HepG2 (cell line): ENCODE measurements around the gene CST3. TPM values are rescaled to one million over a fixed set of nuclear protein-coding genes. Genes with fewer than 3 reads are reported as not detected.

Source experiments
- ARID2 ChIP-seq: sonication (generic); formaldehyde crosslinking; IDR thresholded peaks from 2 replicates; pipeline ENCODE4 v1.8.1; 2022; ENCODE audit warnings: mild to moderate bottlenecking, missing genetic modification reagents, borderline replicate concordance
- EHMT2 ChIP-seq: fragments of 200-600 bp; sonication (generic); IDR thresholded peaks from 2 replicates; pipeline ENCODE4 v1.7.0; 2017; ENCODE audit warnings: antibody characterized with exemption, low read depth, low read length, borderline replicate concordance
- GPN1 ChIP-seq: sonication (generic); formaldehyde crosslinking; IDR thresholded peaks from 2 replicates; pipeline ENCODE4 v1.5.1; 2020; ENCODE audit warnings: missing genetic modification reagents, borderline replicate concordance
- JUND ChIP-seq: sonication (generic); formaldehyde crosslinking; IDR thresholded peaks from 2 replicates; pipeline ENCODE4 v1.8.0; 2022; ENCODE audit warnings: mild to moderate bottlenecking, missing genetic modification reagents
- KMT2B ChIP-seq: IDR thresholded peaks from 2 replicates; pipeline ENCODE4 v1.6.1; 2016; ENCODE audit warnings: missing genetic modification reagents, missing compliant biosample characterization
- MZF1 ChIP-seq: sonication (generic); formaldehyde crosslinking; IDR thresholded peaks from 2 replicates; pipeline ENCODE4 v1.8.1; 2023; ENCODE audit warnings: mild to moderate bottlenecking, missing genetic modification reagents, borderline replicate concordance
- ZBTB3 ChIP-seq: sonication (generic); formaldehyde crosslinking; IDR thresholded peaks from 2 replicates; pipeline ENCODE4 v1.4.0; 2020; ENCODE audit warnings: low read depth, mild to moderate bottlenecking, moderate library complexity, missing genetic modification reagents, borderline replicate concordance
- ZNF205 ChIP-seq: IDR thresholded peaks from 2 replicates; pipeline ENCODE4 v1.6.1; 2018; ENCODE audit warnings: missing biosample characterization, missing genetic modification reagents
- ZNF230 ChIP-seq: sonication (generic); formaldehyde crosslinking; IDR thresholded peaks from 2 replicates; pipeline ENCODE4 v1.4.0; 2020; ENCODE audit warnings: mild to moderate bottlenecking, missing genetic modification reagents
- ZNF326 ChIP-seq: sonication (generic); formaldehyde crosslinking; IDR thresholded peaks from 2 replicates; pipeline ENCODE4 v1.4.0; 2020; ENCODE audit warnings: missing genetic modification reagents, borderline replicate concordance
- ZNF496 ChIP-seq: sonication (generic); formaldehyde crosslinking; IDR thresholded peaks from 2 replicates; pipeline ENCODE4 v1.8.1; 2023; ENCODE audit warnings: mild to moderate bottlenecking, moderate library complexity, missing genetic modification reagents; ENCODE audit not compliant: insufficient replicate concordance
- ZNF713 ChIP-seq: sonication (generic); formaldehyde crosslinking; IDR thresholded peaks from 2 replicates; pipeline ENCODE4 v1.4.0; 2020; ENCODE audit warnings: mild to moderate bottlenecking, missing genetic modification reagents
- ZNF891 ChIP-seq: sonication (generic); formaldehyde crosslinking; IDR thresholded peaks from 2 replicates; pipeline ENCODE4 v1.5.0; 2020; ENCODE audit warnings: mild to moderate bottlenecking, missing genetic modification reagents
- polyA plus RNA-seq, 8 experiments: library from polyadenylated mRNA; depleted of rRNA in 3 of 8; stranded (reverse) in 7 of 8; unstranded in 1 of 8; fragments of >200 nt; fragmentation: Illumina TruSeq in 4 of 8; extraction: Trizol in 4 of 8; gene quantifications; 2 replicates each; pipeline versions ENCODE4 v1.2.1 to v1.2.3, GENCODE V29; 2011 to 2016; ENCODE audit warnings: low read depth in 4 of 8, missing spikeins in 1 of 8, mixed read lengths in 1 of 8; ENCODE audit not compliant: insufficient read depth in 1 of 8
- total RNA-seq, 5 experiments: library from RNA; depleted of rRNA; stranded (reverse); fragments of >200 nt; fragmentation: Illumina TruSeq; extraction: Trizol; gene quantifications; 2 replicates each; pipeline ENCODE4 v1.2.3, GENCODE V29; 2016; ENCODE audit warnings: low read depth in 1 of 5
- TF ChIP-seq, protein P1 (sequence below): sonication (generic); formaldehyde crosslinking; IDR thresholded peaks from 2 replicates; pipeline ENCODE4 v1.4.0; 2020; ENCODE audit warnings: mild to moderate bottlenecking, missing genetic modification reagents
- TF ChIP-seq, protein P2 (sequence below): sonication (generic); formaldehyde crosslinking; IDR thresholded peaks from 2 replicates; pipeline ENCODE4 v1.8.1; 2023; ENCODE audit warnings: mild to moderate bottlenecking, missing genetic modification reagents, borderline replicate concordance
- TF ChIP-seq, protein P3 (sequence below): IDR thresholded peaks from 2 replicates; pipeline ENCODE4 v1.6.1; 2018; ENCODE audit warnings: missing genetic modification reagents
- TF ChIP-seq, protein P4 (sequence below): IDR thresholded peaks from 2 replicates; pipeline ENCODE4 v1.6.1; 2016; ENCODE audit warnings: missing compliant biosample characterization, missing genetic modification reagents, borderline replicate concordance
- TF ChIP-seq, protein P5 (sequence below): sonication (generic); formaldehyde crosslinking; conservative IDR thresholded peaks from 2 replicates; pipeline ENCODE4 v1.4.0; 2020; ENCODE audit warnings: missing genetic modification reagents

Gene CST3
- total and polyA plus RNA-seq, 2 of the 13 experiments (the other 11 are each of a cell fraction or from before 2014, with no cell fraction given): 690 to 1,005 TPM

DNA sequence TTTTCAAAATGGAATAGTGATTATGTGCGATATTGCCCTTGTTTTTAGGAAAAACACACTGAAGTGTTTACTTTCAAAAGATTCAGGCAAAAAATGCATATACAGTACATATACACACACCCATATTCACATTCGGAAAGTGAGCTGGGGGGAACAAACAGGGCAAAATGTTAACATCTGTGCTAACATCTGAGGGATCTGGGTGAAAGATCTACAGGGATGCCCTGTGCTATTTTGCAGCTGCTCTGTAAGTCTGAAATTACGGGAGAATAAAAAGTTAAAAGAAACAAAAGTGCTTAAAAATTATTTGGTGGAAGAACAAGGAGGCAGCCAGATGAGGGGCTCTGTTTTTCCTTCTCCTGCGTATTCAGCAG is 860 bp downstream of the CST3 start (continued):
- no peak for TF ChIP-seq GPN1 (CRISPR knock-in tag)
- no peak for TF ChIP-seq ZNF326 (CRISPR knock-in tag)
- TF ChIP-seq, protein P1, sequence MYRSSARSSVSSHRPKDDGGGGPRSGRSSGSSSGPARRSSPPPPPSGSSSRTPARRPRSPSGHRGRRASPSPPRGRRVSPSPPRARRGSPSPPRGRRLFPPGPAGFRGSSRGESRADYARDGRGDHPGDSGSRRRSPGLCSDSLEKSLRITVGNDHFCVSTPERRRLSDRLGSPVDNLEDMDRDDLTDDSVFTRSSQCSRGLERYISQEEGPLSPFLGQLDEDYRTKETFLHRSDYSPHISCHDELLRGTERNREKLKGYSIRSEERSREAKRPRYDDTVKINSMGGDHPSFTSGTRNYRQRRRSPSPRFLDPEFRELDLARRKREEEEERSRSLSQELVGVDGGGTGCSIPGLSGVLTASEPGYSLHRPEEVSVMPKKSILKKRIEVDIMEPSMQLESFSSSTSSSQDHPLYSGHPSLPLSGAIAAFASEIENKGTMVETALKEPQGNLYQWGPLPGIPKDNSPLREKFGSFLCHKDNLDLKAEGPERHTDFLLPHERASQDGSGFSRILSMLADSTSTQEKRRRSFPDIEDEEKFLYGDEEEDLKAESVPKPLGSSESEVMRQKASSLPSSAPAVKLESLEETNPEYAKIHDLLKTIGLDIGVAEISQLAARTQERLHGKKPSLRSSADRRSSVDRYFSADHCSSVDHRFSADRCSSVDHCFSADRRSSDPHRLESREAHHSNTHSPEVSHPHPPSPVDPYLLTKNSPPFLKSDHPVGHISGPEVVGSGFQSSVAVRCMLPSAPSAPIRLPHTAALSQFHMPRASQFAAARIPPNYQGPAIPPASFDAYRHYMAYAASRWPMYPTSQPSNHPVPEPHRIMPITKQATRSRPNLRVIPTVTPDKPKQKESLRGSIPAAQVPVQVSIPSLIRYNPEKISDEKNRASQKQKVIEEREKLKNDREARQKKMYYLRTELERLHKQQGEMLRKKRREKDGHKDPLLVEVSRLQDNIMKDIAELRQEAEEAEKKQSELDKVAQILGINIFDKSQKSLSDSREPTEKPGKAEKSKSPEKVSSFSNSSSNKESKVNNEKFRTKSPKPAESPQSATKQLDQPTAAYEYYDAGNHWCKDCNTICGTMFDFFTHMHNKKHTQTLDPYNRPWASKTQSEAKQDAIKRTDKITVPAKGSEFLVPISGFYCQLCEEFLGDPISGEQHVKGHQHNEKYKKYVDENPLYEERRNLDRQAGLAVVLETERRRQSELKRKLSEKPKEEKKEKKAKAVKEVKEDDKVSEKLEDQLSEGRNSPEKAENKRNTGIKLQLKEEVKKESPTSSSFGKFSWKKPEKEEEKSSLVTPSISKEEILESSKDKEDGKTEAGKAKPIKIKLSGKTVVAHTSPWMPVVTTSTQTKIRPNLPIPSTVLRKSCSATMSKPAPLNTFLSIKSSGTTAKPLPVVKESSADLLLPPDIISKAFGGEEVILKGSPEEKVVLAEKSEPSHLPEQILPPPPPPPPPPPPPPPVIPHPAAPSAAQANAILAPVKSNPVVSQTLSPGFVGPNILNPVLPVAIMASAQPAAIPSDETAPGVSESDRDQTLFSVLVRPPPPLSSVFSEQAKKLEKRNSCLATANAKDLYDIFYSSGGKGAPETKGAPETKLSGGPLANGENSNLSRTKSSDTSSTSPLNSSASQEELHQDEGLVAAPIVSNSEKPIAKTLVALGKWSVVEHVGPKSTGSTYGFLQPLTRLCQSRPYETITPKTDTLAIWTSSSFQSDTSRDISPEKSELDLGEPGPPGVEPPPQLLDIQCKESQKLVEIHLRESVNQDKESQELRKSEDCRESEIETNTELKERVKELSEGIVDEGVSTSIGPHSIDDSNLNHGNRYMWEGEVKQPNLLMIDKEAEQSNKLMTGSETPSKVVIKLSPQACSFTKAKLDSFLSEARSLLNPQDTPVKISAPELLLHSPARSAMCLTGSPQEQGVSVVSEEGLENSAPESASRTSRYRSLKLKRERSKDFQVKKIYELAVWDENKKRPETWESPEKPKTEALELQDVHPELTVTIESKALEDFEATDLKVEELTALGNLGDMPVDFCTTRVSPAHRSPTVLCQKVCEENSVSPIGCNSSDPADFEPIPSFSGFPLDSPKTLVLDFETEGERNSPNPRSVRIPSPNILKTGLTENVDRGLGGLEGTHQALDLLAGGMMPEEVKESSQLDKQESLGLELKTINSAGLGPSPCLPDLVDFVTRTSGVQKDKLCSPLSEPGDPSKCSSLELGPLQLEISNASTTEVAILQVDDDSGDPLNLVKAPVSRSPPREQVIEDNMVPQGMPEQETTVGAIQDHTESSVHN (CRISPR knock-in tag): no peak
- no peak for TF ChIP-seq ZBTB3 (CRISPR knock-in tag)
- TF ChIP-seq ZNF891 (CRISPR knock-in tag): no peak
- TF ChIP-seq, protein P2, sequence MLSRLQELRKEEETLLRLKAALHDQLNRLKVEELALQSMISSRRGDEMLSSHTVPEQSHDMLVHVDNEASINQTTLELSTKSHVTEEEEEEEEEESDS: no peak
- TF ChIP-seq, protein P3, sequence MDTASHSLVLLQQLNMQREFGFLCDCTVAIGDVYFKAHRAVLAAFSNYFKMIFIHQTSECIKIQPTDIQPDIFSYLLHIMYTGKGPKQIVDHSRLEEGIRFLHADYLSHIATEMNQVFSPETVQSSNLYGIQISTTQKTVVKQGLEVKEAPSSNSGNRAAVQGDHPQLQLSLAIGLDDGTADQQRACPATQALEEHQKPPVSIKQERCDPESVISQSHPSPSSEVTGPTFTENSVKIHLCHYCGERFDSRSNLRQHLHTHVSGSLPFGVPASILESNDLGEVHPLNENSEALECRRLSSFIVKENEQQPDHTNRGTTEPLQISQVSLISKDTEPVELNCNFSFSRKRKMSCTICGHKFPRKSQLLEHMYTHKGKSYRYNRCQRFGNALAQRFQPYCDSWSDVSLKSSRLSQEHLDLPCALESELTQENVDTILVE (CRISPR knock-in tag): 0 out of 2 replicates have a peak, but pooled peaks have one; percentile 58
- TF ChIP-seq MZF1 (CRISPR knock-in tag): no peak
- TF ChIP-seq ZNF230 (CRISPR knock-in tag): no peak
- TF ChIP-seq EHMT2: no peak
- peak; percentile 42; the same call in 1 of the 2 replicates for TF ChIP-seq JUND (CRISPR knock-in tag)
- TF ChIP-seq, protein P4, sequence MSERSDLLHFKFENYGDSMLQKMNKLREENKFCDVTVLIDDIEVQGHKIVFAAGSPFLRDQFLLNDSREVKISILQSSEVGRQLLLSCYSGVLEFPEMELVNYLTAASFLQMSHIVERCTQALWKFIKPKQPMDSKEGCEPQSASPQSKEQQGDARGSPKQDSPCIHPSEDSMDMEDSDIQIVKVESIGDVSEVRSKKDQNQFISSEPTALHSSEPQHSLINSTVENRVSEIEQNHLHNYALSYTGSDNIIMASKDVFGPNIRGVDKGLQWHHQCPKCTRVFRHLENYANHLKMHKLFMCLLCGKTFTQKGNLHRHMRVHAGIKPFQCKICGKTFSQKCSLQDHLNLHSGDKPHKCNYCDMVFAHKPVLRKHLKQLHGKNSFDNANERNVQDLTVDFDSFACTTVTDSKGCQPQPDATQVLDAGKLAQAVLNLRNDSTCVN (CRISPR knock-in tag): no peak
- TF ChIP-seq ZNF205 (CRISPR knock-in tag): no peak
- no peak for TF ChIP-seq ZNF713 (CRISPR knock-in tag)
- no peak; the same call in 1 of the 2 replicates for TF ChIP-seq KMT2B (CRISPR knock-in tag)
- TF ChIP-seq ARID2: no peak
- TF ChIP-seq ZNF496 (CRISPR knock-in tag): no peak
- TF ChIP-seq, protein P5, sequence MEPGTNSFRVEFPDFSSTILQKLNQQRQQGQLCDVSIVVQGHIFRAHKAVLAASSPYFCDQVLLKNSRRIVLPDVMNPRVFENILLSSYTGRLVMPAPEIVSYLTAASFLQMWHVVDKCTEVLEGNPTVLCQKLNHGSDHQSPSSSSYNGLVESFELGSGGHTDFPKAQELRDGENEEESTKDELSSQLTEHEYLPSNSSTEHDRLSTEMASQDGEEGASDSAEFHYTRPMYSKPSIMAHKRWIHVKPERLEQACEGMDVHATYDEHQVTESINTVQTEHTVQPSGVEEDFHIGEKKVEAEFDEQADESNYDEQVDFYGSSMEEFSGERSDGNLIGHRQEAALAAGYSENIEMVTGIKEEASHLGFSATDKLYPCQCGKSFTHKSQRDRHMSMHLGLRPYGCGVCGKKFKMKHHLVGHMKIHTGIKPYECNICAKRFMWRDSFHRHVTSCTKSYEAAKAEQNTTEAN (CRISPR knock-in tag): no peak
